Colonic mucosa (tissue), 4 donors: Measurements from ENCODE around the gene SLC6A4. TPM values are rescaled to one million over a fixed set of nuclear protein-coding genes. Genes with fewer than 3 reads are reported as not detected.

Experiments used
- DNase-seq: peaks from one replicate; pipeline ENCODE4 v3.0.0-alpha.2; 2020
- H3K27ac ChIP-seq: fragments of 200-600 bp; one replicate; pipeline ENCODE4 v1.8.0; 2021
- H3K27me3 ChIP-seq: fragments of 200-600 bp; one replicate; pipeline ENCODE4 v1.8.0; 2021
- H3K36me3 ChIP-seq: fragments of 200-600 bp; one replicate; pipeline ENCODE4 v1.8.0; 2021
- H3K4me1 ChIP-seq: fragments of 200-600 bp; one replicate; pipeline ENCODE4 v1.8.0; 2021; ENCODE audit warnings: mild to moderate bottlenecking
- H3K4me3 ChIP-seq: fragments of 200-600 bp; one replicate; pipeline ENCODE4 v1.8.0; 2021
- H3K9ac ChIP-seq, 2 donors: one replicate each; pipeline ENCODE4 v1.7.0; 2013; ENCODE audit warnings: control low read depth in 2 of 2, low read depth in 2 of 2, low read length in 2 of 2
- H3K9me3 ChIP-seq: fragments of 200-600 bp; one replicate; pipeline ENCODE4 v1.8.0; 2021
- CTCF ChIP-seq: fragments of 200-600 bp; IDR thresholded peaks from one replicate; pipeline ENCODE4 v1.8.0; 2022; ENCODE audit warnings: antibody characterized with exemption, mild to moderate bottlenecking
- intact Hi-C: fragments of 100-400 bp; cut with DNase I; formaldehyde crosslinking; loops from one replicate; pipeline ENCODE4 v1.14.1; 2022
- total RNA-seq, 2 donors: library from RNA; stranded (reverse); fragmentation: NEBNext Ultra II Directional in 1 of 2; extraction: Animal tissue kit (Norgen Biotek cat#: 25700) in 1 of 2; gene quantifications; one replicate each; pipeline ENCODE4 v1.2.1, GENCODE V29; 2021
- donor health status: healthy.
- donor health status: DM: no; HTN: no; CAD: no.
- donor health status: DM: no; HTN: no; CAD: no.

Gene SLC6A4
- total RNA-seq, 2 donors from 2014 or later, result 0.25 to 0.88 TPM

DNA sequence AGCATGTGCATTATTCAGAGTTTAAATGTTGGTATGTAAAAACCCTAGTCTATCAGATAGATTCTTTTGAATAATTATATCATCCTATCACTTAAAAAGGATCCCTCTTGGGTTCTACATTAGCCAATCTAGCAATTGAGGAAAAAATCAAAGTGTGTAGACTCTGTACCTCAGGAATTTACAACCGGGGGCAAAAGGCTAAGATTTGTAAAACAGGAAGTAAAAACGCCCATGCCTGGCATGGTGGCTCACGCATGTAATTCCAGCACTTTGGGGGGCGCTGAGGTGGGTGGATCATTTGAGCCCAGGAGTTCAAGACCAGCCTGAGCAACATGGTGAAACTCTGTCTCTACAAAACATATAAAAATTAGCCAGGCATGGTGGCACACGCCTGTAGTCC is 58.6 kb downstream of the SLC6A4 start:
- H3K27ac ChIP-seq, result no peak overlapping the region

GRCh38 chr17:30174556-30174955 is 60.9 kb downstream of the SLC6A4 start:
- intact Hi-C loops, result no loop called here
- no peak overlapping the region for H3K4me3 ChIP-seq
- H3K9ac ChIP-seq, result no peak overlapping the region
- TF ChIP-seq CTCF, result no peak
- H3K27me3 ChIP-seq, result no peaks in the 10 kb centered on the region
- H3K27ac ChIP-seq, result no peak overlapping the region
- DNase-seq, result no peak
- no peaks in the 10 kb centered on the region for H3K36me3 ChIP-seq
- no peaks in the 10 kb centered on the region for H3K9me3 ChIP-seq
- no peaks in the 10 kb centered on the region for H3K4me1 ChIP-seq

More for the DNA sequence above, 58.6 kb downstream of the SLC6A4 start:
- DNase-seq, result peak; percentile 19
- no peak overlapping the region for H3K9ac ChIP-seq
- no peaks in the 10 kb centered on the region for H3K4me1 ChIP-seq
- intact Hi-C loops, result no loop called here
- no peaks in the 10 kb centered on the region for H3K27me3 ChIP-seq
- H3K36me3 ChIP-seq, result no peaks in the 10 kb centered on the region
- no peak overlapping the region for H3K4me3 ChIP-seq
- no peaks in the 10 kb centered on the region for H3K9me3 ChIP-seq
- TF ChIP-seq CTCF, result no peak

- TF ChIP-seq CTCF, result no peak
- no peaks in the 10 kb centered on the region for H3K27me3 ChIP-seq
- no peaks in the 10 kb centered on the region for H3K36me3 ChIP-seq
- no peak overlapping the region for H3K4me3 ChIP-seq
- no peaks in the 10 kb centered on the region for H3K9me3 ChIP-seq
- no peak overlapping the region for H3K27ac ChIP-seq
- no peak for DNase-seq
- intact Hi-C loops, result no loop called here
- H3K4me1 ChIP-seq, result no peaks in the 10 kb centered on the region
- H3K9ac ChIP-seq, result no peak overlapping the region
Measured at GRCh38 chr17:30173649-30174048, 61.8 kb downstream of the SLC6A4 start.

GRCh38 chr17:30172560-30172959 is 62.9 kb downstream of the SLC6A4 start:
- Histone ChIP-seq H3K27me3 (no peaks in the 10 kb centered on the region), H3K36me3 (no peaks in the 10 kb centered on the region), H3K4me3 (no peak overlapping the region), H3K9me3 (no peaks in the 10 kb centered on the region), H3K4me1 (no peaks in the 10 kb centered on the region), H3K27ac (no peak overlapping the region), H3K9ac (no peak overlapping the region)
- DNase-seq, result no peak
- no peak for TF ChIP-seq CTCF
- intact Hi-C loops, result no loop called here

DNA sequence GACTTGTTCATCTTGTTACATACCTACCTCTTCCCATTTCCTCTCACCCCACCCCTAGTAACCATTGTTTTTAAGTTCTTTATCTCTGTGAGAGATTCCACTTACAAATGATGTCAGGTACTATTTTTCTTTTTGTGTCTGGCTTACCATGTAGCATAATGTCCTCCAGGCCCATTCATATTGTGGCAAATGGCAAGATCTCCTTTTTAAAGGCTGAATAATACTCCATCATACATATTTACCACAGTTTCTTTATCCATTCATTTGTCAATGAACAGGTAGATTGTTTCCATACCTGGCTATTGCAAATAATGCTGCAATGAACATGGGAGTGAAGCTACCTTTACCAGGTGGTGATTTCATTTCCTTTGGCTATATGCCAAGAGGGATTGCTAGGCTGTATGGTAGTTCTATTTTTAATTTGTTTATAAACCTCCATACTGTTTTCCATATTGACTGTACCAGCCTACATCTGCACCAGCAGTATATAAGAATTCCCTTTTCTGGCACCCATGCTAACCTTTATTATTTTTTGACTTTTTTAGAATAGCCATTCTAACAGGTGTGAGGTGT is 65.0 kb downstream of the SLC6A4 start:
- no peaks in the 10 kb centered on the region for H3K27me3 ChIP-seq
- H3K4me1 ChIP-seq, result no peaks in the 10 kb centered on the region
- DNase-seq, result no peak
- TF ChIP-seq CTCF, result no peak
- H3K36me3 ChIP-seq, result no peaks in the 10 kb centered on the region
- no peaks in the 10 kb centered on the region for H3K9me3 ChIP-seq
- intact Hi-C loops, result no loop called here
- no peak overlapping the region for H3K9ac ChIP-seq
- no peak overlapping the region for H3K27ac ChIP-seq
- no peak overlapping the region for H3K4me3 ChIP-seq

- no peak overlapping the region for H3K9ac ChIP-seq
- no peaks in the 10 kb centered on the region for H3K9me3 ChIP-seq
- no peak overlapping the region for H3K4me3 ChIP-seq
- intact Hi-C loops, result no loop called here
- H3K27me3 ChIP-seq, result no peaks in the 10 kb centered on the region
- H3K4me1 ChIP-seq, result no peaks in the 10 kb centered on the region
- H3K27ac ChIP-seq, result no peak overlapping the region
- no peak for DNase-seq
- TF ChIP-seq CTCF, result no peak
- no peaks in the 10 kb centered on the region for H3K36me3 ChIP-seq
Measured at GRCh38 chr17:30165960-30166359, 69.5 kb downstream of the SLC6A4 start.
